ENCODE results near the gene SAP30L.
A peak's percentile ranks its signal among the peaks of the same experiment; 100 is the strongest.

The SAP30L gene

GRCh38 chr5:154445422-154446194 lies at the start of gene SAP30L:
Gene SAP30L (plus strand): TSS chr5:154445997. CDS start chr5:154446605, 608 bp downstream.
- DNase-seq: peak; percentile 98

GRCh38 chr5:154396128-154396527 lies 49.7 kb upstream of the SAP30L start:
- no peak for DNase-seq

- DNase-seq: no peak
Measured at GRCh38 chr5:154397652-154398406, 48.0 kb upstream of the SAP30L start.

- no peak for DNase-seq
Measured at GRCh38 chr5:154400678-154401077, 45.1 kb upstream of the SAP30L start.

- no peak for DNase-seq
Measured at GRCh38 chr5:154401355-154401754, 44.4 kb upstream of the SAP30L start.

- DNase-seq: no peak
Measured at GRCh38 chr5:154401931-154402330, 43.9 kb upstream of the SAP30L start.

GRCh38 chr5:154402611-154403010 lies 43.2 kb upstream of the SAP30L start:
- DNase-seq: no peak

- no peak for DNase-seq
Measured at GRCh38 chr5:154403234-154403633, 42.6 kb upstream of the SAP30L start.

GRCh38 chr5:154403776-154404387 lies 41.9 kb upstream of the SAP30L start:
- DNase-seq: no peak

- peak; percentile 88 for DNase-seq
Measured at GRCh38 chr5:154405078-154405792, 40.6 kb upstream of the SAP30L start.

- no peak for DNase-seq
Measured at GRCh38 chr5:154406231-154406630, 39.6 kb upstream of the SAP30L start.

- DNase-seq: no peak
Measured at GRCh38 chr5:154406826-154407225, 39.0 kb upstream of the SAP30L start.

- no peak for DNase-seq
Measured at GRCh38 chr5:154408811-154409210, 37.0 kb upstream of the SAP30L start.

GRCh38 chr5:154409230-154409840 lies 36.5 kb upstream of the SAP30L start:
- DNase-seq: no peak

- DNase-seq: no peak
Measured at GRCh38 chr5:154410008-154410407, 35.8 kb upstream of the SAP30L start.

GRCh38 chr5:154410786-154411185 lies 35.0 kb upstream of the SAP30L start:
- DNase-seq: no peak

- DNase-seq: no peak
Measured at GRCh38 chr5:154411338-154411737, 34.5 kb upstream of the SAP30L start.

- DNase-seq: no peak
Measured at GRCh38 chr5:154412316-154412715, 33.5 kb upstream of the SAP30L start.

GRCh38 chr5:154412925-154413324 lies 32.9 kb upstream of the SAP30L start:
- DNase-seq: no peak

GRCh38 chr5:154415114-154415513 lies 30.7 kb upstream of the SAP30L start:
- no peak for DNase-seq

GRCh38 chr5:154418344-154418820 lies 27.4 kb upstream of the SAP30L start:
- DNase-seq: no peak

- DNase-seq: no peak
Measured at GRCh38 chr5:154419236-154419635, 26.6 kb upstream of the SAP30L start.

GRCh38 chr5:154421868-154422267 lies 23.9 kb upstream of the SAP30L start:
- no peak for DNase-seq
